GM20431 (cell line): ENCODE data around the gene ZNF487.
"Not testable (repeated sequence)": the region's sequence is repeated elsewhere in the genome, so short reads cannot be mapped to it uniquely, and the experiment has no call there.

Source experiments
- in situ Hi-C: fragments of 300-500 bp; cut with MseI, MboI; formaldehyde crosslinking; loops from one replicate; pipeline ENCODE4 v1.15.0; 2020; ENCODE audit warnings: low sequenced_read_pairs; ENCODE audit not compliant: unreplicated experiment

The ZNF487 gene

DNA sequence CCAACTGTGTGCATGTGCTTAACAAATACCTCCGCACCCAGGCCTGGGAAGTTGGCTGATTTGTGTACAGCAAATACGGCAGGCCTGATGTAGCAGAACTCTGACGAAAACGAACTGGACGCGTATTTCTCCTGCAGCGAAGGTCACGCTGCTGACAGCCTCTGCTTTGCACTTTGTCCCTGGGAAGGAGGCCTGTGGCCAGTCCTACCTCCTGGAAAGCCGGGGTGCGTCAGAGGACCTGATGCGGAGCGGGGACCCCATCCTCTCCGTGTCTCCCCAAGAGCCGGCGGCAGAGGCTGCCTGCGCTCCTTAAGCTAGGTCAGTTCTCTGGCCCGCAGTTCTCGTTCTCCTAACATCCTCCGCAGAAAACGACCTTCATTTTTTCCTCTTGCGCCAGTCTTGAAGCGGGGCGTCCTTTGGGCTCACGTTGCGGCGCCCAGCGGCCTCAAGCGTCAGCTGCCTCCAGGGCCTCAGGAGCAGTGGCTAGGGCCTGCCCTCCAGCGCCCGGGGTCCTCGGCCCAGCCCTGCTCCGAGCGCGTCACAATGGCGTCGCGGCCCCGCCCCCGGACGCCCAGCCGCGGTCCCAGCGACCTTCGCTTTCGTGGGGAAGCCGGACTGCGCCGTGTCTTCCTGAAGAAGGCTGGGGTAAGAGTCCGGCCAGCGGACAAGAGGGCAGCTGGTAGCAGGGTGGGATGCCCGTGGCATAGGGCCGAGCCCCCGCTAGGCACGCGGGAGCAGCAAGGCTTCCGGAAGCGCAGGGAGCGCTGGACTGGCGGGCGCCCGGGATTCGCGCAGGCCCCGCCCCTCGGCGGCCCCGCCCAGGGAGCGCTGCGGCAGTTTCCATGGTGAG is at the start of gene ZNF487:
Gene ZNF487, plus strand, starts transcription at position 821 of the 850 bp plus-strand sequence. CDS start 38,703 bp downstream, outside the sequence.
- in situ Hi-C loops = no loop called here

DNA sequence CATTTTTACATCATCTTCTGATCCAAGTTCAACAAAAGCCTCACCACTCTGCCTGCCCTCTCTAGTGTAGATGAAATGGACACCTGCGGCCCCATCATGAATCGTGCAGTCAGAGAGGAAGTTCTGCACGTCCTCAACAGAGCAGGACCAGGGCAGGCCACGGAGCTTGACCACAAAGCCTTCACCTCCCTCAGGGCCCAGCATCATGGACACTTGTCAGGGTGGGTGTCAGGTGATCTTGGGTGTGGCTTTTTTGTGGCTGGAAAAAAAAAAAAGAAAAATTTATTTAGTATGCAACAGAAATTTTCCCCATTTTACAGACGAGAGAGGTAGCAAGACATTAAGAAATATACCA is 49.3 kb upstream of the ZNF487 start:
- in situ Hi-C loops = no loop called here

DNA sequence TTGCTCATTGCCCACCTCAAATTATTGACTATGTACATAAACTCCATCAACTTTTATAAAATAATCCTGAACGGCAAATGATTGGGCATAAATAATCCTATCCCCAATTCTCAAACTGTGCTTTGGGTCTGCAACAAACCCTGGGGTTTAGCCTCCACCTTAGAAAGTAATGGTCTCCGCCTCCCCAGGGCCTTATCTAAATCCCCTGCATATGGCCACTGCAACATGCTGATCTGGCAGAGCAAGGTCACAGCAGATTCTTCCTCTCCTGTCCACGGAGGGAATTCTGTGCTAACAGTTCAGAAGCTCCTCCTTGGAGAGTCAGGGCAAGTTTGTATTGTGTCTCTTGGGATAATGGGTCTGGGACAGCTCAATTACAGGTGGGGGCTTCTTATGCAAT is 47.0 kb upstream of the ZNF487 start:
- in situ Hi-C loops = no loop called here

DNA sequence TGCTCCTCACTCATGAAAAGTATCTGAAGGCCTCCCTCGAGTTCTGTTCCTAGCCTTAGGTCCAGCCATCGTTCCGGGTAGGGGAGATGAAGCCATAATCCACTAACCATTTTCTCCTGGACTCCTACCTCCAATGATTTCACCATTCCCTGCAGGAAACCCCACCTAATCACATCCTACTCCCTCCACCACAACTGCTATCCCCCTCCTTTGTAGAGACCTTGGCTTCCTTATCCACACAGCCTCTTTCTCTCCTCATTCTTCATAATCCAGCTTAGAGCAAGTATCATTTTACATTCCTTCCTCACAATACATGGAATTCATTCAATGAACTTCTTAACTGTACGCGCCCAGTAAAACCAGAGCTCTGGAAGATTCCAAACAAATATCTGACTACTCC is 46.6 kb upstream of the ZNF487 start:
- in situ Hi-C loops = no loop called here

DNA sequence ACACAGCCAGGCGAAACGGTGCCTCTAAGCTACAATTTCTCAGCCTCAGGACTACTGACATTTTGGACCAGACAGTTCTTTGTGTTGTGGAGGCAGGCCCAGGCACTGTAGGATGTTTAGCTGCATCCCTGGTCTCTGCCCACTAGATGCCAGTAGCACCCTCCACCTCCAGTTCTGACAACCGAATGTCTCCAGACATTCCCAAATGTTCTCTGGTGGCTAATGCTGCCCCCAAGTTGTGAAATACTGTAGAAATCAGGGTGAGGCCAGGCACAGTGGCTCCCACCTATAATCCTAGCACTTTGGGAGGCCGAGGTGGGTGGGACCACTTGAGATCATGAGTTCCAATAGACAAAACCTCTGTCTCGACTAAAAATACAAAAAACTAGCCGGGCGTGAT is 46.2 kb upstream of the ZNF487 start:
- in situ Hi-C loops = no loop called here

DNA sequence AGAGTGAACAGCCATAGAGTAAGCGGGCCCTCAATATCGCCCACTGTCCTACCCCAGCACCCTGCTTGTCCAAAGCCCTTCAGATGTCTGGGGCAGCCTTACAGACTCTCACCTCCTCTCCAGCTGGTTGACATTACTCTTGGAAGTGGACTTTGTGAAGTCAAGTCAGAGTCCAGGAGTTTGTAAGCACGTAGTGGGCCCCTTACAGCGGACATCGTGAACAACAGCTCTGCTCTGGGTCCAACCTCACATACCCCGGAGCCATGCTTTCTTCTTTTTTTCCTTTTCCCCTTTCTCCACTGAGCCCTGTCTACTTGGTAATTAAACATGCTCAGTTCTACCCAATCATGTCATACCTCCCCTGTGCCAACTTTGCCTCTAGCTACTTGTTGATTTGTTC is 45.4 kb upstream of the ZNF487 start:
- in situ Hi-C loops = no loop called here

DNA sequence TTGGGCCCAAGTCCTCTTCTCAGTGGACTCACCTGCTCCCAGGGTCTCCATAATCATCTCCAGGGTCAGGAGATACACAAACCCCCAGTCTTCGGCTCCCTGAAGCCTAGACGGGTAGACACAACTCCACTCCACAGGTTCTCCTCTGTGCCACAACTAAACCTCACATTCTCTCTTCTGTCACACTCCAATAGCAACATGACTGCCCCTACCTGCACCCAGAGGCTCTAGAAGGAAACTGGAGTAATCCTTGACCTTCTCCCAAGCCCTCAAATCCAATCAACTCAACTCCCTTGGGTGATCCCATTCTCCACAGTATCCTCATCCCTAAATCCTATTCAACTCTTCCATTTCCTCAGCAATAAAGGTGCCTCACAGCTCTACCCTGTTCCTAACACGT is 44.2 kb upstream of the ZNF487 start:
- in situ Hi-C loops = no loop called here

DNA sequence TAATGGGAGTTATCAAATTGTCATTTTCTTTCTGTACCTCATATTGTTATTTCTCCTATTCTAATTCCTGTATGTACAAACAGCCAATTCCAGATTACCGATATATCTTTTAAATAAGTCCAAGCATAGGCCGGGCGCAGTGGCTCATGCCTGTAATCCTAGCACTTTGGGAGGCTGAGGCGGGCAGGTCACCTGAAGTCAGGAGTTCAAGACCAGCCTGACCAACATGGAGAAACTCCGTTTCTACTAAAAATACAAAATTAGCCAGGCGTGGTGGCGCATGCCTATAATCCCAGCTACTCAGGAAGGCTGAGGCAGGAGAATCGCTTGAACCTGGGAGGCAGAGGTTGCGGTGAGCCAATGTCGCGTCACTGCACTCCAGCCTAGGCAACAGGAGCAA is 43.7 kb upstream of the ZNF487 start:
- in situ Hi-C loops = not testable (repeated sequence)

DNA sequence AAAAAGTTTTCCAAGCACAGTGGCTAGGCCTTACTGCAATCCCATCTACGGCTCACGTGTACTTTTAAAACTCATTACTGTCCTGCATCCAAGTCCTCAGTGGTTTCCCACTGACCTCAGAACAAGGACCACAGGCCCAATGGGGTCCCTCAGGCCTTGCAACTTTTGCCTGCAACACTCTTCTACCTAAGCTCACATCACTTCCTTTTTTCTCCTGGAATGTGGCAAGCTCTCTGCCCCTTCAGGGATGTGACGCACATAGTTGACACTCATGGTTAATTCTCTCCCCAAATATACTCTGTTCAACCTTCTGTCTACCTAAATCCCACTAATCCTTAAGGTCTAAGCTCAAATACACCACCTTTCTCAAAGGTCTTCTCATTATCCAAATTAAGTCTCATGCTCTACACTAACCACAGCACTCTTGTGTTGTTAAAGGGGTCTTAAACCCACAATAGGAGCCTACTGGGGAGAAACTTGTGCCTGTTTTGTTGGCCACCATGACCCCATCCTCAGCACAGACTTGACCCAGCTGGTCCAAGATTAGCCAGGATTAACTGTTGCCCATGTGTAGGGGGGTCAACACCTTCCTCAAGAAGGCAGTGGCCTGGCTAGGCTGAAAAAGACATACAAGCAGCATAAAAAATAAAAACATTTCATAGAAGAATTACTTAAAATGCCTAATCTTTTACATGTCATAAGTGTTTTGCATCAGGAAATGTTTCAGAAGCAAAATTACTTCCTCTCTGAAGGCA is 43.1 kb upstream of the ZNF487 start:
- in situ Hi-C loops = no loop called here

DNA sequence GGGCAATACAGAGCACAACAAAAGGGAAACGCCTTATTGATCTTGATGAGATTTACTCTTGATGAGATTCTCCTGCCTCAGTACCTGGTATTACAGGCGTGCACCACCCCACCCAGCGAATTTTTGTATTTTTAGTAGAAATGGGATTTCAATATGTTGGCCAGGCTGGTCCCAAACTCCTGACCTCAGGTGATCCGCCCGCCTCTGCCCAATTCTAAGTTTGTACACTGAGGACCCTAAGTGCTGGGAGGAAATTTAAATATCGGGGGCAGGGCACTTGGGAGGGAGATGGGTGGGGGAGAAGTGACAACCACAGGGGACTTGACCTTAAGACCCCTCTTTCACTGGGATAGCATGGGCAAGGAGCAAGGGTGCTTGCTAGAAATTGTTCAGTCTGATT is 42.0 kb upstream of the ZNF487 start:
- in situ Hi-C loops = no loop called here

DNA sequence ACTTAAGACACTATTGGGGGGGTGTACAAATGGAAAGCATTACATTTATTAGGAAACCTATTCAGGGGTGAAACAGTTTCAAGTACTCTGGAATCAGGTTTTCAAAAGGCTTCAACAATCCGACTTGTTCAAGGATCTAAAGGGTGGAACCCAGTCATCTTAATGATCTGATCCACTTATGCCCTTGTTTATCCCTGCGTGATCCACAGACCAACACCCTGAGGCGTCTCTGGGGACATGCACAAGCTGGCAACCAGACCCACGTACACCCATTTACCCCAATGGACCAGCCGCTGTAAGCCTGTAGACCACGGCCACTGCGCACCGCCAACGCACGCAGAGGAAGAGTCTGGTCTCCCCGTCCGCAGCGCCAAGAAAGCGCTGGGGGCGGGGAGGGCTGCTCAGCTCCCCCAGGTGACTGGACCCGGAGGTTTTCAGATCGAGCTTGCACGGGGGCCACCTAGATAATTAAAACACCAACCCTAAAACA is 41.3 kb upstream of the ZNF487 start:
- in situ Hi-C loops = no loop called here

DNA sequence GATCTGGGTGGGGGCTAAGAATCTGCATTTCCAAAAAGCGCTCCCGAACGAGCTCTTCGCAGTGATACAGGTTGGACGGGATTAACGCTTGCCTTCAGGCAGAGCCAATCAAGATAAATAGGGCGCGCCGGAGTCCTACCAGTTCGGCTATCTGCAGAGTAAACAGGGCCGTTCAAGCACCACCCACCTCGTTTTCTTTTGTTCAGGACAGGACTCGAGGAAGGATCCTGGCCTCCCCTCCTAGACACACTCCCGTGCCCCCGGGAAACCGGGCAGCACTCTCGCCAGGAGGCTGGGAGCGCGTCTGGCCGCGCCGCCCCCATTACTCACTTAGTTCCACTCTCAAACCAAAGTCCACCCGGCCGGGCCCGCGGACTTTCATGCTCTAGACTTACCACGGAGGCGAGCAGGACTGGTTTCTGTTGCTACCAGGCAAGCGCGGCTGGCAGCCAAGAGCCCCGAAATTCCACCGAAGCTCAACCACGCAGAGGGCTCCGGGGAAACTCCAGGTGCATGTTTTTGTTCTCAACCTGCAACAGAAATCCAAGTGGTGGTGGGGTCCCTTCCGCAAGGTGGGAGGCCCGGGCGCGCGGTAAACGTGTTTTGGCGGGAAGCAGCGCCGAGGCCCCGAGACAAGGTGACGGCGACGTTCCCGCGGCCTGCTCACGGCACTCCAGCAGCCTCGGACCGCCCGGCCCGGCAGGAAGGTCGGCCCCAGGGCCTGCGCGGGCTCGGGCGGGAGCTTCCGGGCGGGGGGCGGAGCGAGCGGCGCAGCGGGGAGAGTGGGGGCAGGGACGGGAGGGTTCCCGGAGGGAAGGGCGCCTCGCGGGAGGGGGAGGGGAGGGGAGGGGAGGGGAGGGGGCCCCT is 40.6 kb upstream of the ZNF487 start:
- in situ Hi-C loops = no loop called here

DNA sequence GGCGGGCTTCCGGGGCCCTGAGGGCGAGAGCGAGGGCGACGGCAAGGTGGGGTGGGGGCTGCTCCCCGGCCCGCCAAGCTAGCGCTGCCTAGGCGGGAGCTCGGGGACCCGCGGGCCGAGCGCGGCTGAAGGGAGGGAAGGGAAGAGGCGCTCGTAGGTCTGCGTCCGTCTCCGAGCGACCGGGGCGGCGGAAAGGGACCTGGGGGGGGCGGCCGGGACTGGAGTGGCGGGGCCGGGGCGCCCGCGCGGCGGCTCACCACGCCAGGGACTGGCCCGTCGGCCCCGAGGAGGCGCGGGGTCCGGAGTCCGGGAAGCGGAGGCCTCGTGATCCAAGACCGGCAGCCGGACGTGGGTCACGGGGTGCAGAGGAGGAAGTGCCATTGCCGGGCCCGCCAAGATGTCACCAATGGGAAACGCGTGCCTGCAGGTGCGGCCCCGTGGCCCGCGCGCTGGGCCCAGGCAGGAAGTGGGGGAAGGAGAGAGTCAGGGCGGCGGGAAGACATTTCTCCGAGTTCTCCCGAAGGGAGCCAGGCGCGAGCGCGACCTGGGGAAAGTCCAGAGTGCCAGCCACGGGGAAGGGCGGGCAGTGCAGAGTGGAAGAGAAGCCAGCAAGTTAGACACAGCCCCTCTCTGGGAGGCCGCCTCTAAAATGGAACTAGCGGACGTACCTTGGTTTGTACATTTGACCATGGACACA is 39.8 kb upstream of the ZNF487 start:
- in situ Hi-C loops = no loop called here

DNA sequence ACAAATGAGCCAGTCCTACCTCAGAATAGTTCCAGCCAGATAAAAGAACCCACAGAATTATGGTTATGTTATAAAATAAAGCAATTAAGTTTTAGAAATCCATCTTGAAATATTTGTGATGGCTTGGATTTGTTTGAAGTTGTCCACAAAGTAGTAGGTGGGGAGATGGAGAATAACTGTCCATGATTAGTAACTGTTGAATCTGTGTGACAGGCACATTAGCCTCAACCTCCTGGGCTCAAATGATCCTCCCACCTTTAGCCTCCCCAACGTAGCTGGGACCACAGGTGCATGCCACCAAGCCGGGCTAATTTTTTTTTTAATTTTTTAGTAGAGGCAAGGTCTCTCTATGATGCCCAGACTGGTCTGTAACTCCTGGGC is 38.0 kb upstream of the ZNF487 start:
- in situ Hi-C loops = no loop called here

DNA sequence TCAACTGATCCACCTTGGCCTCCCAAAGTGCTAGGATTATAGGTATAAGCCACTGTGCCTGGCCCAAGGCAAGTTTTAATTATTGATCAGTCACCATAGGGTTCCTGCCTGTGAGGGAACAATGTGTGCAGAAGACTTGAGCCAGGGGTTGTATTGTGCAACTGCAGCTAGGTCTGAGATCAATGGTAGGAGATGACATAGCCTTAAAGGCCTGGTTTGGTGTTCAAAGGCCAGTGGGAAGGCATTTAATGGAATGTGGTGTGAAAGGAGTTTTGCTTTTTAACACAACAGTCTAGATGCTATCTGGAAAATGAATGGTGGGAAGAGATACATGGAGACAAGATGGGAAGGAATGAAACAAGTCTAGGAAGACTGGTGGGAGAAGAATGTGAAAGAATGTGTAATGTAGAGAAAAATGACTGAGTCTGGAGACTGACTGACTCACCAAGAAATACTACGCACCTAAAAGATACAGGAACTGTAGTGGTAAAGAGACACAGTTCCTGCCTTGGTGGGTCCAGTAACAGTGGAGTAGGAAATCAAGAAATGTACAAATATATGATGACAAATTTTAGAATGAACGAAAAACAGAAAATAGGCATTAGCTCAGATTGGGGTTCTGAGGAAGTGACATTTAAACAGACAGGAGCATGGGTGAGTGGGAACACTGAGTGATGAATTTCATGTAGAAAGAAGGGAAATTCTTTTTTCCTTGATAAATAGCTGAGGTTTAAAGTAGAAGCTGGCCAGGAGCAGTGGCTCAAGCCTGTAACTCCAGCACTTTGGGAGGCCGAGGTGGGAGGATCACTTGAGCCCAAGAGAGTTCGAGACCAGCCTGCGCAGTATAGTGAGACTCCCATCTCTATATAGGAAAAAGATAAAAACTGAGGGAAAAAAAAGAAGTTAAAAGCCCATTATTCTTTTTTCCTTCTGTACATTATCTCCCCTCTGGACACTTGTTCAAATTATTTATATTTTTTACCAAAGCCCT is 37.3 kb upstream of the ZNF487 start:
- in situ Hi-C loops = no loop called here

DNA sequence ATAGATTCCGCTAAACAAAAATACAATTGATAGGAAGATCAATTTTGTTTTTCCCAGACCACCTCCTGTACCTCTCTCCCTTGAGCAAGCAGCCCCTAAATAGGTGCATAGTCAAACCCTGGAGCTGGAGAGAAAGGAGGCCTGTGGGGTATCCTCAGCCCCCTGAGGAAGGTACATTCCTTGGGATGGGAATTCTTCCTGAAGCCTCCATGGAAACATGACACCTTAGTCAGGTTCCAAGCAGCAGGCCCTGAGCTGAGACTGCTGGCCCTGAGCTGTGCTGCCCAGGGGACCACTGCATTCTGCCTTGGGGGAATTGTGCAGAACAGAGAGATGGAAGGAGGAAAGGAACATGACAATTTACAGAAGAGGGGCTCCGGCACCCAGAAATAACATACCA is 35.3 kb upstream of the ZNF487 start:
- in situ Hi-C loops = no loop called here

DNA sequence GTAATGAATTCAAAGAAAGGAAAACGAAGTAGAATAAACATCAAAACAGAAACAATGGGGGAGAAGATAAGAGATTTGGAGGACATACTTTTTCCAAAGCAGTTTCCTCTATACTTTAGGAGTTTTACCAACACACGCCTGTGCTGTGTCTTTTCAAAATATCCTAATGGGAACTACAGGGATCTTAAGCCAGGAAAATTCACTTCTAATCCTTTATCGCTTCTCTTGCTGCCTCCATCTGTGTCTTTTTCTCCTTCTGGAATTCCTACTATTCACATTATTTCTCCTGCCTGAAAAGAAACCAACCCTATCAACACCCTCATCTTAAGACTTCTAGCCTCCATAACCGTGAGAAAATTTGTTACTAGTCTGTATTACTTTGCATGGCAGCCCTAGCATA is 34.7 kb upstream of the ZNF487 start:
- in situ Hi-C loops = no loop called here

DNA sequence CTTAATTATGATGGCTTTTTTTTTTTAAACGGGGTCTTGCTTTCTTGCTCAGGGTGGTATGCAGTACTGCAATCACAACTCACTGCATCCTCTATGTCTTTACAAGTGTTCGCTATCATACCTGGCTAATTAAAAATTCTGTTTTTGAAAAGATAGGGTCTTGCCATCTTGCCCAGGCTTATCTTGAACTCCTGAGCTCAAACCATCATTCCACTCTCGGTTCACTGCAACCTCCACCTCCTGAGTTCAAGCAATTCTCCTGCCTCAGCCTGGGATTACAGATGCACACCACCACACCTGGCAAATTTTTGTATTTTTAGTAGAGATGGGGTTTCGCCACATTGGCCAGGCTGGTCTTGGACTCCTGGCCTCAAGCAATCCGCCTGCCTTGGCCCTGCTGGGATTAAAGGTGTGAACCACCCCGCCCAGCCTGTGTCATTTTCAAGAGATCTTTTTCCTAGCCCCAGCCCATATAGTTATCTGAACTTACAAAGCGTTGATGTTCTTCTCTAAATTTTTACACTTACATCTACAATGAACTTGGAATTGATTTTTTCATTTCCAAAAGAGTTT is 33.9 kb upstream of the ZNF487 start:
- in situ Hi-C loops = no loop called here
